HG03460 (cell line): ENCODE measurements around the gene UQCC5.

Source experiments
- ATAC-seq: cut with Tn5 transposase; IDR thresholded peaks from one replicate; pipeline ENCODE4 v1.9.1; 2021; ENCODE audit not compliant: unreplicated experiment

UQCC5 gene, protein sequence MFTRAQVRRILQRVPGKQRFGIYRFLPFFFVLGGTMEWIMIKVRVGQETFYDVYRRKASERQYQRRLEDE

GRCh38 chr3:52536369-52537164, at the start of gene UQCC5:
Gene UQCC5, plus strand, starts transcription at chr3:52536605. Its CDS starts 151 bp downstream, at chr3:52536756.
- ATAC-seq, result peak; percentile 86

- ATAC-seq, result no peak
These were observed 49.2 kb upstream of the UQCC5 start for GRCh38 chr3:52487050-52487787.

DNA sequence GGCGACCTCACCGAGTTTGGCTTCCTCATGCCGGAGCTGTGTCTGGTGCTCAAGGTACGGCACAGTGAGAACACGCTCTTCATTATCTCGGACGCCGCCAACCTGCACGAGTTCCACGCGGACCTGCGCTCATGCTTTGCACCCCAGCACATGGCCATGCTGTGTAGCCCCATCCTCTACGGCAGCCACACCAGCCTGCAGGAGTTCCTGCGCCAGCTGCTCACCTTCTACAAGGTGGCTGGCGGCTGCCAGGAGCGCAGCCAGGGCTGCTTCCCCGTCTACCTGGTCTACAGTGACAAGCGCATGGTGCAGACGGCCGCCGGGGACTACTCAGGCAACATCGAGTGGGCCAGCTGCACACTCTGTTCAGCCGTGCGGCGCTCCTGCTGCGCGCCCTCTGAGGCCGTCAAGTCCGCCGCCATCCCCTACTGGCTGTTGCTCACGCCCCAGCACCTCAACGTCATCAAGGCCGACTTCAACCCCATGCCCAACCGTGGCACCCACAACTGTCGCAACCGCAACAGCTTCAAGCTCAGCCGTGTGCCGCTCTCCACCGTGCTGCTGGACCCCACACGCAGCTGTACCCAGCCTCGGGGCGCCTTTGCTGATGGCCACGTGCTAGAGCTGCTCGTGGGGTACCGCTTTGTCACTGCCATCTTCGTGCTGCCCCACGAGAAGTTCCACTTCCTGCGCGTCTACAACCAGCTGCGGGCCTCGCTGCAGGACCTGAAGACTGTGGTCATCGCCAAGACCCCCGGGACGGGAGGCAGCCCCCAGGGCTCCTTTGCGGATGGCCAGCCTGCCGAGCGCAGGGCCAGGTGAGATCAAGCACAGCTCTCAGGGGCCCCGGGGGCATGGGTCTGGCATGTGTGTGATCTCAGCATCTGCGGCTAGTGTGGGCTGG, 48.4 kb upstream of the UQCC5 start:
- ATAC-seq, result no peak

GRCh38 chr3:52488746-52489145, 47.7 kb upstream of the UQCC5 start:
- ATAC-seq, result no peak

- ATAC-seq, result no peak
These were observed 47.0 kb upstream of the UQCC5 start for GRCh38 chr3:52489453-52489852.

DNA sequence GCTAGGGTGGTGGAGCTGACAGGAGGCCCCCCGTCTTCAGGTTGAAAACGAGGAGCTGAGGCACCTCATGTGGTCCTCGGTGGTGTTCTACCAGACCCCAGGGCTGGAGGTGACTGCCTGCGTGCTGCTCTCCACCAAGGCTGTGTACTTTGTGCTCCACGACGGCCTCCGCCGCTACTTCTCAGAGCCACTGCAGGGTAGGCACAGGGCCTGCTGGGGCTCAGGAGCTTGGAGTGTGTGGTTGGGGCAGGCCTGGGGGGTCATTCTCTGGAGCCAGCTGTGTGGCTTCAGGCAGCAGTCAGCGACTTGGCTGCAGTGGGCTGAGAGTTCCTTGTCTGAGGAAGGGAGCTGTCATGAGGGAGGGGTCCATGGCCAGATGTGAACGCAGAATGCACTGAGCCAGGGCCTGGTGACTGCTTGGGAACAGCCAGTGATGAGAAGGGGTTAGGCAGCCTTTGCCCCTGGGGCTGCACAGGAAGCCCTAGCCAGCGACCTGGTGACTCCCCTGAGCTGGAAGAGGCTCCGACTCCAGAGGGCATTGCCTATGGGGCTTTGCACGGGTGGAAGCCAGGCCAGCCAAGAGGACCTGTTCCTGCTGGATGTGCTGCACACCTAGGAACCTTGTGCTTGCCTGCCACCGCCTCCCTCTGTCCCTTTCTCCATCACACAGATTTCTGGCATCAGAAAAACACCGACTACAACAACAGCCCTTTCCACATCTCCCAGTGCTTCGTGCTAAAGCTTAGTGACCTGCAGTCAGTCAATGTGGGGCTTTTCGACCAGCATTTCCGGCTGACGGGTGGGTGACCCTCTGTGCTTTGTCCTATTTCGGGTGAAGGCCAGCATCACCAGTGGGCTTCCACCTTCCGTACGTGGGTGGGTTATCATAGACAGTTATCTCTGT, 46.1 kb upstream of the UQCC5 start:
- ATAC-seq, result no peak

GRCh38 chr3:52490939-52491526, 45.4 kb upstream of the UQCC5 start:
- ATAC-seq, result no peak

GRCh38 chr3:52492059-52492458, 44.3 kb upstream of the UQCC5 start:
- ATAC-seq, result no peak

DNA sequence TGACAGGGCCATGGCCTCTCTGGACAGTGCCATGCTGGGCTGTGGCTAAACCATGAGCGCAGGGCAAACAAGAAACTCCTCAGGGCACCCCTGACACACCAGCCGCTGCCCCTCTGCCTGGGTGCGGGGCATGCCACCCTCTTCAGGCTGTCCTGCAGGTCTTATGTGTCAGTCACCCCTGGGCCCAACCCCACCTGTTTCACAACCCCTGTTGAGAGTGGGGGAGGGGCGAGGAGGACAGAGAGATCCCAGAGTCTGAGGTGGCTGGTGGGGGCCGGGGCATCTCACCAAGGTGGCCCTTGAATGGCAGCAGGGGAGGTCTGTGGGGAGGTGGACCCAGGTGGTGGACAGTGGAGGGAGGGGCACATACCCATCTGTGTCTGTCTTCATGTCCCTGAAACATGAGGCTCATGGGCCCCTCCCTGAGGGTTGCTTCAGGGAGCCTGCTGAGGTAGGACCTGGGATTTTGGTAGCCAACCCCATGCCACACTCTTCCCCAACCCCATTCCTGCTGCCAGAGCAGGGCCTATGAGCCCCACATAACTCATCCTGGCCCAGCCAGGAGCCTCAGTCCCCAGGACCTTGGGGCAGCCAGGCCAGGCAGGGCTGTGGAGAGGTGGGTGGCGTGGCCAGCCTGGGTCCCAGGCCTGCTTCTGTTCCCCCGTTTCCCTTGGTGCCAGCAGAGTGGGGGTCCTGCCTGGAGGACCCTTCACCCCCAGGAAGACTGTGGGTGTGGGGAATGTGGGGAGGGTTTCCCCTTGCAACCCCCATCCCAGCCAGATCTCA, 43.0 kb upstream of the UQCC5 start:
- no peak for ATAC-seq

GRCh38 chr3:52494445-52494844, 42.0 kb upstream of the UQCC5 start:
- no peak for ATAC-seq

DNA sequence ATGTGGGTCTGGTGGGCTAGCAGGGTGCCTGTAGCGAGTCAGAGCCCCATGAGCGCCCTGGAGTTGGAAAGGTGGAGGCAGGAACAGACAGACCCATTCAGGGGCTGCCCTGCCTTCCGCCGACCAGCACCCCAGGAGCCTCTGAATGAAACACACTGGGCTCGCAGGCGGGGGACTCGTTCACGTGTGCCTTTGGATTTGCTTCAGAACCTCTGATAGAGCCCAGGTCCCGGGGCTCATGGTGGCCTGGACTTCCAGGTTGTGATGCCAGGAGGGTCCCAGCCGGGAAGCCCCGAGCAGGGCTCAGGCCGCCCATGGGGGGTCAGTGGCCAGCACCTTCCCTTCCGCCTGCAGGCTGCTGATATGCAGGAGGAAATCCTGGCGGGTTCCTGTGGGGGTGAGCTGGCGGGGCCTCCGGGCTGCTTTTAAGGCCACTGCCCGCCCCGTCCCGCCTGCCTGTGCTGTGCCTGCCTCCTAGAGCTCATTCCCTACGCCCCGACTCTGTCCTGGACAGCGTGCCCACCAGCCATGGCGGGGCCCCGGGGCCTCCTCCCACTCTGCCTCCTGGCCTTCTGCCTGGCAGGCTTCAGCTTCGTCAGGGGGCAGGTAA, 41.4 kb upstream of the UQCC5 start, which contains the start of gene STAB1:
Gene STAB1 (plus strand): TSS at position 453 of the 610 bp plus-strand sequence. CDS start 76 bp downstream, at position 529.
- no peak for ATAC-seq

DNA sequence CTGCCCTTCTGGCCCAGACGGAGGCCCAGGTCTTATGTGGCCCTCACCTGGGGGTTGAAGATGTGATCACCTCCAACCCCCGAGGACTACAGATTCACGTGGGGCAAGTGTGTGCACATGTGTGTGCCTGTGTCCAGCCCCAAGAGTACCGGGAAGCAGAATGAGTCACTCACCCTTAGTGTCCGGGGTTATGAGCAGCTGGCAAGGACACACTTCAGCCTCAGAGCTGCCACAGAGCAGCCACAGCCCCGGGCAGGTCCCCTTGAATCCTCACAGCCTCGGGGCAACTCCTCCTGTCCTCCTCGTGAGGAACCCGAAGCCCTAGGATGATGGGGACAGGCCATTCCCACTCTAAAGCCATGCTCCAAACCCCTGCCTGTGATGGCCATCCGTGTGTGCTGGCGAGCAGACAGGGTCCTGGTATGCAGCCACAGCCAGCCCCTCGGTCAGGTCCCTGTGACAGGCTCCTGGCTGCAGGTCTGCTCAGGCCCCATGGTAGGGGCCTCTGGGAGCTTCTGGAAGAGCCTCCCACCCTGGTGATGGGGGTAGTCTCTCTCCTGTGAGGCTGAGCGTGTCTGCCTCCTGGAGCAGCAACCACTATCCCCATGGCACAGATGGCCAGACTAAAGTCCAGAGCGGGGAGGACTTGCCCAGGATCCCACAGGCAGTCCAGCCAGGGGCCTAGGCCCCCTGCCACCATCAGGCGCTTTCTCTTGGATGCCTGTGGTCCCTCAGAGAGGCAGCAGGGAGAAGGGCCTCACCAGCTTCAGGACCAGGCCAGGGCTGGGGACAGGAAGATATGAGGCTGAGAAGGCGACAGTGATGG, 40.4 kb upstream of the UQCC5 start:
- no peak for ATAC-seq

GRCh38 chr3:52498137-52499054, 38.0 kb upstream of the UQCC5 start:
- ATAC-seq, result no peak

DNA sequence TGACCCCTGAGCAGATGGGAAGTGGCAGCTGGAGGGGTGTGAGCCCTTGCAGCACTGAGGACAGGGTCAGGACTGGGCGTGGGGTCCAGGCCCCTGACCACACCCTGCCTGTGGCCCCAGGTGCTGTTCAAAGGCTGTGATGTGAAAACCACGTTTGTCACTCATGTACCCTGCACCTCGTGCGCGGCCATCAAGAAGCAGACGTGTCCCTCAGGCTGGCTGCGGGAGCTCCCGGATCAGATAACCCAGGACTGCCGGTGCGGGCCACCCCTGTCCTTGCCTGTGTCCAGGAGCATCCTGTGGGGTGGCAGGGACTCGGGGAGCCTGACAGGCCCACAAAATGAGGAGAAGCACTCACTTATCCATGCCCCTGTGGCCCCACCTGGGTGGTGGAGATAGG, 35.4 kb upstream of the UQCC5 start:
- no peak for ATAC-seq

- ATAC-seq, result no peak
These were observed 34.4 kb upstream of the UQCC5 start for GRCh38 chr3:52502001-52502400.

DNA sequence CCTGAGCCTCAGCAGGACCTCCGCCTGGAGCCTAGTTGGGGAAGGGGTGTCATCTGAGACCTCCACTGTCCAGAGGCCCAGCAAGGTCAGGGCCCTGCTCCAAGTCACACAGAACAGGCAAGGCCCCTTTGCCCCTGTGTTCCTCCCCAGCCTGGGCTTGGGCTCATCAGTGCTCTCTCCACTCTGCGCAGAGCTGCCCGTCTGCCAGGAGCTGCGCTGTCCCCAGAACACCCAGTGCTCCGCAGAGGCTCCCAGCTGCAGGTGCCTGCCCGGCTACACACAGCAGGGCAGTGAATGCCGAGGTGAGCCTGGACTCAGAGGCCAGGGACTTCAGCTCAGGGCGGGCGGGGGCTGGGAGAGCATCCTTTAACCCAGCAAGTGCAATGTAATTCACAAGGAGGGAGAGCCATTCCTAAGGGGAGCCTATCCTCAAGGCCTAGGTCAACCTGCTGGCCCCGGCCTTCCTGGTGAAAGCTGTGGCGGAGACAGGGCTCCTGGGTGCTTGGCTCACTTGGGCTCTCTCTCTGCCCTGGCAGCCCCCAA, 33.5 kb upstream of the UQCC5 start:
- ATAC-seq, result no peak
